IMR-90 (cell line): Measurements from ENCODE around the gene TEK.

Source experiments
- BHLHE40 ChIP-seq: fragments of 150-350 bp; IDR thresholded peaks from 2 replicates; pipeline ENCODE4 v1.6.1; 2016; ENCODE audit warnings: mild to moderate bottlenecking, low read depth, low read length
- CEBPB ChIP-seq: IDR thresholded peaks from 2 replicates; pipeline ENCODE4 v1.6.1; 2012; ENCODE audit warnings: low read depth, low read length, improper control_type of control experiment
- ELK1 ChIP-seq: fragments of 150-350 bp; IDR thresholded peaks from 2 replicates; pipeline ENCODE4 v1.6.1; 2016; ENCODE audit warnings: low read depth, mild to moderate bottlenecking, low read length, moderate library complexity, borderline replicate concordance
- MAFK ChIP-seq: IDR thresholded peaks from 2 replicates; pipeline ENCODE4 v1.6.1; 2012; ENCODE audit warnings: low read depth, low read length, improper control_type of control experiment
- MAZ ChIP-seq: IDR thresholded peaks from 2 replicates; pipeline ENCODE4 v1.6.1; 2012; ENCODE audit warnings: low read depth, mild to moderate bottlenecking, low read length, improper control_type of control experiment, moderate library complexity, borderline replicate concordance
- MXI1 ChIP-seq: IDR thresholded peaks from 2 replicates; pipeline ENCODE4 v1.6.1; 2012; ENCODE audit warnings: low read depth, mild to moderate bottlenecking, low read length, moderate library complexity, borderline replicate concordance
- POLR2A ChIP-seq: IDR thresholded peaks from 2 replicates; pipeline ENCODE4 v1.6.1; 2012; ENCODE audit warnings: mild to moderate bottlenecking, low read depth, low read length
- RCOR1 ChIP-seq: IDR thresholded peaks from 2 replicates; pipeline ENCODE4 v1.6.1; 2012; ENCODE audit warnings: mild to moderate bottlenecking, low read length, improper control_type of control experiment; ENCODE audit not compliant: insufficient replicate concordance
- RFX5 ChIP-seq: IDR thresholded peaks from 2 replicates; pipeline ENCODE4 v1.8.0; 2012; ENCODE audit warnings: low read depth, mild to moderate bottlenecking, low read length, moderate library complexity
- USF2 ChIP-seq: fragments of 150-350 bp; IDR thresholded peaks from 2 replicates; pipeline ENCODE4 v1.6.1; 2017; ENCODE audit warnings: mild to moderate bottlenecking, antibody characterized with exemption, low read length, low read depth
- TF ChIP-seq, protein P1 (sequence below): conservative IDR thresholded peaks from 2 replicates; pipeline ENCODE4 v1.5.1; 2012; ENCODE audit warnings: mild to moderate bottlenecking, low read depth, low read length, improper control_type of control experiment

DNA sequence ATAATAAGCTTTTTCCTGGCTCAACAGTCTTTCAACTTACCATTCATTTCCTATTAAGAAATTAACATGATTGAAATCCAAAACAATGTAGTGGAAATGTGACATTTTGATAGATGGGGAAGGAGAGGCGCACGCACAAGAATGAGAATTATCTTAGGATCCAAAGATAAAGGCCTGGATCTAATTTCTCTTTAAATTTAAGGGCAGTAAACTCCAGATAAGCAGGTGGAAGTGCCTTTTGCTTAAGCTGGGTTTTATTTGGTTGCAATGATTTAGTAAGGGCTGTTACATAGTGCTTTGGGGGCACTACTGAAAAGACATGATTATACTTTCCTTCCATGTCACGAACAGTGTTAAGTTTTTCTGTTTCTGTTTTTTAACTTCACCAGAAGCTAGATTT, 170.6 kb downstream of the TEK start:
- TF ChIP-seq, protein P1, sequence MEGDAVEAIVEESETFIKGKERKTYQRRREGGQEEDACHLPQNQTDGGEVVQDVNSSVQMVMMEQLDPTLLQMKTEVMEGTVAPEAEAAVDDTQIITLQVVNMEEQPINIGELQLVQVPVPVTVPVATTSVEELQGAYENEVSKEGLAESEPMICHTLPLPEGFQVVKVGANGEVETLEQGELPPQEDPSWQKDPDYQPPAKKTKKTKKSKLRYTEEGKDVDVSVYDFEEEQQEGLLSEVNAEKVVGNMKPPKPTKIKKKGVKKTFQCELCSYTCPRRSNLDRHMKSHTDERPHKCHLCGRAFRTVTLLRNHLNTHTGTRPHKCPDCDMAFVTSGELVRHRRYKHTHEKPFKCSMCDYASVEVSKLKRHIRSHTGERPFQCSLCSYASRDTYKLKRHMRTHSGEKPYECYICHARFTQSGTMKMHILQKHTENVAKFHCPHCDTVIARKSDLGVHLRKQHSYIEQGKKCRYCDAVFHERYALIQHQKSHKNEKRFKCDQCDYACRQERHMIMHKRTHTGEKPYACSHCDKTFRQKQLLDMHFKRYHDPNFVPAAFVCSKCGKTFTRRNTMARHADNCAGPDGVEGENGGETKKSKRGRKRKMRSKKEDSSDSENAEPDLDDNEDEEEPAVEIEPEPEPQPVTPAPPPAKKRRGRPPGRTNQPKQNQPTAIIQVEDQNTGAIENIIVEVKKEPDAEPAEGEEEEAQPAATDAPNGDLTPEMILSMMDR = no peak
- TF ChIP-seq MAFK (no peak), BHLHE40 (no peak), MXI1 (no peak), POLR2A (no peak), USF2 (no peak), RCOR1 (no peak), MAZ (no peak), RFX5 (no peak), CEBPB (no peak), ELK1 (no peak)
